H1 (cell line): ENCODE measurements around the gene NFIA. TPM values are rescaled to one million over a fixed set of nuclear protein-coding genes. Genes with fewer than 3 reads are reported as not detected.

Experiments used
- CTCF ChIA-PET: fragments of 300-600 bp; sonication (Branson Sonifier 250); formaldehyde crosslinking; loops from one replicate; lab custom pipeline; 2021; ENCODE audit not compliant: partially characterized antibody; lab: Charles Lee
- POLR2A ChIA-PET: fragments of 300-600 bp; sonication (Branson Sonifier 250); formaldehyde crosslinking; loops from one replicate; lab custom pipeline; 2021; ENCODE audit warnings: inconsistent platforms; ENCODE audit not compliant: partially characterized antibody; lab: Charles Lee
- DNase-seq, 2 experiments: peaks; one replicate each; pipeline versions ENCODE4 v3.0.0 to v3.0.0-alpha.2; 2010 to 2022; ENCODE audit warnings: low spot score in 2 of 2, low read depth in 1 of 2, mixed read lengths in 1 of 2
- FAIRE-seq: peaks from 2 replicates; lab custom pipeline; 2011; peaks lifted over from hg19 to GRCh38; lab: Jason Lieb, UNC
- H2AFZ ChIP-seq: 2 replicates; pipeline ENCODE4 v1.8.1; 2012; ENCODE audit warnings: low read length, inconsistent platforms
- H2AK5ac ChIP-seq: 2 replicates; pipeline ENCODE4 v1.6.1; 2013; ENCODE audit warnings: low read depth, low read length
- H2BK120ac ChIP-seq: replicated peaks from 2 replicates; pipeline ENCODE3; 2013; ENCODE audit warnings: low read depth, low read length, inconsistent platforms
- H2BK12ac ChIP-seq: 2 replicates; pipeline ENCODE4 v1.6.1; 2013; ENCODE audit warnings: low read depth, low read length
- H2BK15ac ChIP-seq: 2 replicates; pipeline ENCODE4 v1.6.1; 2013; ENCODE audit warnings: low read length
- H2BK20ac ChIP-seq: 2 replicates; pipeline ENCODE4 v1.6.1; 2013; ENCODE audit warnings: low read length
- H2BK5ac ChIP-seq: 2 replicates; pipeline ENCODE4 v1.6.1; 2013; ENCODE audit warnings: low read depth, low read length
- H3K14ac ChIP-seq: 2 replicates; pipeline ENCODE4 v1.6.1; 2013; ENCODE audit warnings: inconsistent platforms; ENCODE audit not compliant: insufficient read length
- H3K18ac ChIP-seq: 2 replicates; pipeline ENCODE4 v1.6.1; 2013; ENCODE audit warnings: low read length; ENCODE audit errors: extremely low read depth
- H3K23ac ChIP-seq: 2 replicates; pipeline ENCODE4 v1.6.1; 2013; ENCODE audit warnings: inconsistent platforms; ENCODE audit not compliant: insufficient read length
- H3K23me2 ChIP-seq: 2 replicates; pipeline ENCODE4 v1.6.1; 2013; ENCODE audit warnings: low read depth, low read length
- H3K27ac ChIP-seq: 2 replicates; pipeline ENCODE4 v1.6.1; 2011; ENCODE audit warnings: low read depth, low read length, inconsistent platforms
- H3K27me3 ChIP-seq, 4 experiments: replicated peaks in 1 of 4; 1 replicate in 1 of 4; 2 replicates in 3 of 4; pipeline versions ENCODE4 v1.6.1 to v1.8.1; 2011 to 2013; ENCODE audit warnings: low read length in 3 of 4, mild to moderate bottlenecking in 3 of 4, inconsistent platforms in 2 of 4, mixed read lengths in 2 of 4, moderate library complexity in 1 of 4; ENCODE audit not compliant: control insufficient read depth in 3 of 4, insufficient read depth in 3 of 4; ENCODE audit errors: extremely low read depth in 1 of 4
- H3K36me3 ChIP-seq, 4 experiments: 2 replicates each; pipeline versions ENCODE4 v1.6.1 to v1.8.1; 2011 to 2013; ENCODE audit warnings: mild to moderate bottlenecking in 4 of 4, low read length in 3 of 4, moderate library complexity in 2 of 4, control low read depth in 1 of 4, inconsistent platforms in 1 of 4; ENCODE audit not compliant: insufficient read depth in 4 of 4, control insufficient read depth in 2 of 4
- H3K4ac ChIP-seq: replicated peaks from 2 replicates; pipeline ENCODE3; 2013; ENCODE audit warnings: low read length, low read depth, mixed read lengths, inconsistent platforms; ENCODE audit not compliant: insufficient read length
- H3K4me1 ChIP-seq, 4 experiments: replicated peaks in 1 of 4; 1 replicate in 1 of 4; 2 replicates in 3 of 4; pipeline versions ENCODE4 v1.6.1 to v1.8.1; 2011 to 2013; ENCODE audit warnings: low read length in 3 of 4, inconsistent platforms in 2 of 4, mixed read lengths in 1 of 4; ENCODE audit not compliant: insufficient read depth in 4 of 4, control insufficient read depth in 3 of 4
- H3K4me2 ChIP-seq, 2 experiments: 2 replicates each; pipeline versions ENCODE4 v1.6.1 to v1.8.1; 2011 to 2013; ENCODE audit warnings: low read depth in 2 of 2, low read length in 2 of 2, control low read depth in 1 of 2, inconsistent platforms in 1 of 2, mild to moderate bottlenecking in 1 of 2; ENCODE audit not compliant: insufficient read depth in 1 of 2
- H3K4me3 ChIP-seq, 4 experiments: fragments of 200-600, 300-600 bp in 1 of 4; sonication (generic), shearing (Covaris generic), sonication (Bioruptor Twin) in 1 of 4; 2 replicates each; pipeline versions ENCODE4 v1.5.1 to v1.8.1; 2011 to 2016; ENCODE audit warnings: low read length in 4 of 4, low read depth in 3 of 4, control low read depth in 2 of 4, inconsistent platforms in 2 of 4, mild to moderate bottlenecking in 2 of 4, mixed read lengths in 1 of 4, moderate library complexity in 1 of 4; ENCODE audit not compliant: insufficient read depth in 2 of 4; ENCODE audit errors: extremely low read depth in 1 of 4
- H3K56ac ChIP-seq: replicated peaks from 2 replicates; pipeline ENCODE3; 2013; ENCODE audit warnings: low read depth, mild to moderate bottlenecking, mixed read lengths, low read length, inconsistent platforms; ENCODE audit not compliant: insufficient read length
- H3K79me1 ChIP-seq: 2 replicates; pipeline ENCODE4 v1.6.1; 2013; ENCODE audit warnings: low read depth, low read length, control low read depth
- H3K79me2 ChIP-seq, 2 experiments: 2 replicates each; pipeline versions ENCODE4 v1.6.1 to v1.8.1; 2012 to 2013; ENCODE audit warnings: low read length in 2 of 2, mild to moderate bottlenecking in 2 of 2, inconsistent platforms in 1 of 2; ENCODE audit not compliant: insufficient read depth in 2 of 2, control insufficient read depth in 1 of 2
- H3K9ac ChIP-seq, 4 experiments: replicated peaks in 1 of 4; 1 replicate in 1 of 4; 2 replicates in 3 of 4; pipeline versions ENCODE4 v1.6.1 to v1.8.1; 2011 to 2013; ENCODE audit warnings: low read depth in 3 of 4, low read length in 3 of 4, control low read depth in 2 of 4, mild to moderate bottlenecking in 2 of 4, moderate library complexity in 2 of 4, inconsistent platforms in 1 of 4; ENCODE audit errors: extremely low read depth in 1 of 4
- H3K9me3 ChIP-seq, 2 experiments: 2 replicates each; pipeline versions ENCODE4 v1.6.1 to v1.8.1; 2012 to 2013; ENCODE audit warnings: mild to moderate bottlenecking in 2 of 2, moderate library complexity in 2 of 2, control low read depth in 1 of 2, inconsistent platforms in 1 of 2, low read depth in 1 of 2, low read length in 1 of 2, mixed read lengths in 1 of 2; ENCODE audit not compliant: insufficient read depth in 2 of 2
- H4K20me1 ChIP-seq, 2 experiments: replicated peaks in 1 of 2; 2 replicates each; pipeline versions ENCODE3 to v1.8.1; 2011 to 2013; ENCODE audit warnings: inconsistent platforms in 2 of 2, low read length in 2 of 2, mild to moderate bottlenecking in 1 of 2; ENCODE audit not compliant: insufficient read depth in 2 of 2, control insufficient read depth in 1 of 2
- H4K5ac ChIP-seq: 2 replicates; pipeline ENCODE4 v1.6.1; 2013; ENCODE audit warnings: low read length, low read depth, mixed read lengths, inconsistent platforms; ENCODE audit not compliant: insufficient read length
- H4K8ac ChIP-seq: 2 replicates; pipeline ENCODE4 v1.8.0; 2013; ENCODE audit warnings: mild to moderate bottlenecking, moderate library complexity, low read length, inconsistent platforms; ENCODE audit not compliant: insufficient read depth; ENCODE audit errors: extremely low read depth
- H4K91ac ChIP-seq: replicated peaks from 2 replicates; pipeline ENCODE3; 2013; ENCODE audit warnings: low read length, mixed read lengths, inconsistent platforms; ENCODE audit not compliant: insufficient read length
- ATF2 ChIP-seq: IDR thresholded peaks from 2 replicates; pipeline ENCODE4 v1.6.1; 2012; ENCODE audit warnings: low read length, inconsistent platforms
- CBX8 ChIP-seq: fragments of 300-800, 300-1000 bp; sonication (generic); IDR thresholded peaks from 2 replicates; pipeline ENCODE4 v1.7.1; 2016; ENCODE audit warnings: low read depth, low read length, borderline replicate concordance
- JUND ChIP-seq: IDR thresholded peaks from 2 replicates; pipeline ENCODE4 v1.6.1; 2011; ENCODE audit warnings: mild to moderate bottlenecking, improper control_type of control experiment, low read length
- SUZ12 ChIP-seq: fragments of 200-600 bp; sonication (generic); IDR thresholded peaks from 2 replicates; pipeline ENCODE4 v1.6.1; 2012; ENCODE audit warnings: mild to moderate bottlenecking, inconsistent platforms, low read length, moderate library complexity, mixed read lengths
- WGBS, 2 experiments: shearing (Covaris generic) in 1 of 2; methylation state at CpG; one replicate each; pipeline versions ENCODE4 v1.1.6 to v1.1.7; 2013 to 2015; ENCODE audit warnings: low lambda C conversion rate in 2 of 2, mixed read lengths in 2 of 2, inconsistent platforms in 1 of 2, low coverage in 1 of 2, missing lambda C conversion rate in 1 of 2; ENCODE audit not compliant: insufficient replicate concordance in 2 of 2, insufficient coverage in 1 of 2, insufficient read length in 1 of 2; ENCODE audit errors: extremely low coverage in 1 of 2, missing lambda C conversion rate in 1 of 2; 5-methylcytosine and 5-hydroxymethylcytosine counted together
- polyA plus RNA-seq, 7 experiments: library from polyadenylated mRNA; depleted of rRNA in 3 of 7; stranded (reverse) in 5 of 7; unstranded in 2 of 7; fragments of >200 nt in 5 of 7; fragments of 200-250 nt in 2 of 7; gene quantifications; 1 replicate in 5 of 7; 2 replicates in 1 of 7; 4 replicates in 1 of 7; pipeline versions ENCODE4 v1.2.1 to v1.2.3, GENCODE V29; 2011 to 2013; ENCODE audit warnings: missing spikeins in 2 of 7, mixed read lengths in 2 of 7
- total RNA-seq: library from RNA; stranded (reverse); fragmentation: NEBNext Ultra II Directional; extraction: Animal tissue kit (Norgen Biotek cat#: 25700); gene quantifications from 2 replicates; pipeline ENCODE4 v1.2.1, GENCODE V29; 2021

NFIA gene
- total and polyA plus RNA-seq, 2 of the 8 experiments (the other 6 are each of a cell fraction or from before 2014, with no cell fraction given) = 1.8 to 2.3 TPM

- Histone ChIP-seq H3K9me3 (no peaks in the 10 kb centered on the region), H2BK15ac (no peak overlapping the region), H3K79me1 (no peaks in the 10 kb centered on the region)
- TF ChIP-seq SUZ12 = no peak
- no peak for TF ChIP-seq JUND
- no peak for TF ChIP-seq CBX8
- no peak for TF ChIP-seq ATF2
- TF ChIP-seq, all 59 proteins: peak for 0
- ChIA-PET CTCF (no interaction called here), POLR2A (no interaction called here)
- no peak overlapping the region for H2AK5ac ChIP-seq
- H3K18ac ChIP-seq = no peak overlapping the region
- no peak overlapping the region for H3K27ac ChIP-seq
- no peak overlapping the region for H3K4me3 ChIP-seq
- H3K4me1 ChIP-seq = no peaks in the 10 kb centered on the region
- H3K27me3 ChIP-seq = no peaks in the 10 kb centered on the region
- no peak overlapping the region for H2BK5ac ChIP-seq
- H4K20me1 ChIP-seq = no peaks in the 10 kb centered on the region
- no peak overlapping the region for H2BK12ac ChIP-seq
- H4K91ac ChIP-seq = no peak overlapping the region
- no peak overlapping the region for H4K8ac ChIP-seq
- H2BK20ac ChIP-seq = no peak overlapping the region
- no peaks in the 10 kb centered on the region; a peak in 1 of 8 replicates for H3K36me3 ChIP-seq
- 86% methylated on average over 11 of the region's 11 CpGs; no CpG with 5 or more reads in 1 of the 2 experiments for WGBS, 2 experiments
- no peak overlapping the region for H3K9ac ChIP-seq
- no peaks in the 10 kb centered on the region for H3K23me2 ChIP-seq
- H4K5ac ChIP-seq = no peak overlapping the region
- H3K79me2 ChIP-seq = no peaks in the 10 kb centered on the region
- FAIRE-seq = no peak
- no peak overlapping the region for H2AFZ ChIP-seq
- H3K4me2 ChIP-seq = no peak overlapping the region
- H3K23ac ChIP-seq = no peak overlapping the region
- no peak overlapping the region for H3K56ac ChIP-seq
- H3K14ac ChIP-seq = no peak overlapping the region
- H2BK120ac ChIP-seq = no peak overlapping the region
- DNase-seq = no peak
- no peak overlapping the region for H3K4ac ChIP-seq
Measured at GRCh38 chr1:61202854-61203598, 120.7 kb downstream of the NFIA start.
